GM13977 (cell line): Measurements from ENCODE around the gene LRRC51.

ENCODE experiments used
- DNase-seq: peaks from one replicate; pipeline ENCODE4 v3.0.0; 2012; ENCODE audit warnings: low spot score
- in situ Hi-C: fragments of 300-500 bp; cut with MboI; formaldehyde crosslinking; loops from one replicate; pipeline ENCODE4 v1.12.0; 2022; ENCODE audit warnings: low sequenced_read_pairs, low pct_unique_long_range_greater_than_20kb, mixed read lengths, inconsistent platforms; ENCODE audit not compliant: unreplicated experiment
- TF ChIP-seq, protein P1 (sequence below): IDR thresholded peaks from 2 replicates; pipeline ENCODE4 v1.5.1; 2012; ENCODE audit warnings: mild to moderate bottlenecking, control low read depth; ENCODE audit not compliant: insufficient read depth; ENCODE audit errors: extremely low read depth, missing control alignments

LRRC51 gene

DNA sequence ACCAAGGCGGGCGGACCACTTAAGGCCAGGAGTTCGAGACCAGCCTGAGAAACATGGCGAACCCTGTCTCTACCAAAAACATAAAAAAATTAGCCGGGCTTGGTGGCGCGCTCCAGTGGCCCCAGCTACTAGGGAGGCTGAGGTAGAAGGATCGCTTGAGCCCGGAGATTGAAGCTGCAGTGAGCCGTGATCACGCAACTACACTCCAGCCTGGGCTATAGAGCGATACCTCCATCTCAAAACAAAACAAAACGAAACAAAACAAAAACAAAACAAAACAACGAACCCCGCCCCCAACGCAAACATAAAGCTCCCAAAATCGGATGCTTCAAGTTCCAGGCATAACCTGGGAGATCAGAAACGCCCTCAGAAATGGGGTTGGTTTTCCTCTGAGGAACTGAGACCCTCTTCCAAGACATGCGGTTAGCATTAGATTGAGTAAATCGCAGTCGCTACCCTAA is 564 bp downstream of the LRRC51 start:
- TF ChIP-seq, protein P1, sequence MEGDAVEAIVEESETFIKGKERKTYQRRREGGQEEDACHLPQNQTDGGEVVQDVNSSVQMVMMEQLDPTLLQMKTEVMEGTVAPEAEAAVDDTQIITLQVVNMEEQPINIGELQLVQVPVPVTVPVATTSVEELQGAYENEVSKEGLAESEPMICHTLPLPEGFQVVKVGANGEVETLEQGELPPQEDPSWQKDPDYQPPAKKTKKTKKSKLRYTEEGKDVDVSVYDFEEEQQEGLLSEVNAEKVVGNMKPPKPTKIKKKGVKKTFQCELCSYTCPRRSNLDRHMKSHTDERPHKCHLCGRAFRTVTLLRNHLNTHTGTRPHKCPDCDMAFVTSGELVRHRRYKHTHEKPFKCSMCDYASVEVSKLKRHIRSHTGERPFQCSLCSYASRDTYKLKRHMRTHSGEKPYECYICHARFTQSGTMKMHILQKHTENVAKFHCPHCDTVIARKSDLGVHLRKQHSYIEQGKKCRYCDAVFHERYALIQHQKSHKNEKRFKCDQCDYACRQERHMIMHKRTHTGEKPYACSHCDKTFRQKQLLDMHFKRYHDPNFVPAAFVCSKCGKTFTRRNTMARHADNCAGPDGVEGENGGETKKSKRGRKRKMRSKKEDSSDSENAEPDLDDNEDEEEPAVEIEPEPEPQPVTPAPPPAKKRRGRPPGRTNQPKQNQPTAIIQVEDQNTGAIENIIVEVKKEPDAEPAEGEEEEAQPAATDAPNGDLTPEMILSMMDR, result no peak
- in situ Hi-C loops, result no loop called here
- no peak for DNase-seq

DNA sequence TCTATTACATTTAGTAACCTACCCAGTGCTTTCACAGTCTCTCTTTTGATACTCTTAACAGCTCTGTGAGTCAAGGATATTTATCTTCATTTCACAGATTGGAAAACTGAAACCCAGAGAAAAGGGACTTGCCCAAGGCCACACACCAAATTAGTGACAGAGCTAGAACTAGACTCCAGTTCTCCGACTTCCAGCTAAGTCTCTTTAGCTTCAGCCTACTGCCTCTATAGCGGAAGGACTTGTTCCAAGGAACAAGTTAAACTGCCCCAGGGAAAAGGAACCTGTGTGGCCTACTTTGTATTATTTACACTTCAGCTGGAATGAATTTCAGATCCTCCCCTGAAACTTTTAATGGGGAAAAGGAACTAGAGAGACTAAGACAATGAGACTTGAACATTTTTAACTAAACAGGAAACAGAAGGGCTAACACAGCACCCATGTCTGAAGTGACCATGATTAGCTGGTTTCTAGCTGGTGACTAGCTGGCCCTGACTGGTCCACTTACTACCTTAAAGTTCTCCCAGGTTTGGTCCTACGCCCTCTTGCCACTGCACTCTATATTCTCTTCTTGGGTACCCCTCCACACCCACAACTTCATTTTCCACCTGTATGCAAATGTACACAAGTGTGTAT is 1.3 kb downstream of the LRRC51 start:
- in situ Hi-C loops, result no loop called here
- DNase-seq, result no peak
- TF ChIP-seq, protein P1, result no peak

DNA sequence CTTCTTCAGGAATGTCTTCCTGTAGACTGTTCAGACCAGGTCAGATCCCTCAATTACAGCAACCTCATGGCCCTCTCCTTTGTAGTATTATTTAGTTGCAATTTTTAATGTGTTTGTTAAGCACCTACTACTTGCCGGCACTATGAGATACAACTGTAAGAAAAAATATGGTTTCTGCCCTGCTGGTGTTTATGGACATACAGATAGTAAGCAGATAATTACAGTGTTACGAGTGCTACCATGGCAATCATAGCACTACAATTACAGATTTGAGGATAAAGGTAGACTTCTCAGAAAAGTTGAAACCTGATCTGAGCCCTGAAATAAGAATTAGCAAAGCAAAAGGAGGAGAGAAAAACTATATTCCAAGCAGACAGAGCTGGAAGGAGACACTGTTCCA is 2.8 kb downstream of the LRRC51 start:
- TF ChIP-seq, protein P1, result no peak
- in situ Hi-C loops, result no loop called here
- no peak for DNase-seq

DNA sequence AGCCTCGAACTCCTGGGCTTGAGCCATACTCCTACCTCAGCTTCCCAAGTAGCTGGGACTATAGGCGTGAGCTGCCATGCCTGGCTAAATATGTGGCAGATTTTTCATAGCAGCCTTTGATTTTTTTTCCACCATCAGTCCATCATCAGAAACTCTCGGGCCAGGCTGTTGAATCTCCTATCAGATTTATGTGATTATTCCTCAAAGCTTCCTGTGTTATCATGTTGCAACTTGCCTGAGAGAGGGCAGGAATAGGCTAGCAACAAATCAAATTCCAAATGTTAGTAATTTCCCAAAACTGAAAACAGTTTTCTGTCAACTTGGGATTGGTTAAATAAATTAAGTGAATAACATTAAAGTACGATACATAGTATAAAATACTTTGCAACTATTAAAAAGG is 3.4 kb downstream of the LRRC51 start:
- in situ Hi-C loops, result no loop called here
- TF ChIP-seq, protein P1, result no peak
- no peak for DNase-seq

DNA sequence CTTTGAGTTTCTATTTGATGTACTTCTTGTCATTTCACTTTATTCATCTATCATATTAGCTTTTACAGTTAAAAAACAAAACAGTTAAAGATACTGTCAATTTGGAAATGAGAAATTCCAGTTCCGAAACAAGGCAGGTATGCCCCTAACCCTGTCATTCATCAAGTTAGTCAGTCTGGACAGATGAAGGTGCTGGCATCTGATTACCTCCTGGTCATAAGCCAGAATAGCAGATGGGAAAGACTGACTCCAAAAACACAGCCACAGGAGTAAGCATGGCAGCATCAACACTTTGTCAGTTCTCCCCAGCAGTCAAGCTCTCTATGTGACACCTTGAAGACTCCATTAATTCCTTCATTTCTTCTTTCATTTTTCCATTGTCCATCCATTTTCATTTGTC is 4.3 kb downstream of the LRRC51 start:
- in situ Hi-C loops, result no loop called here
- TF ChIP-seq, protein P1, result no peak
- no peak for DNase-seq

DNA sequence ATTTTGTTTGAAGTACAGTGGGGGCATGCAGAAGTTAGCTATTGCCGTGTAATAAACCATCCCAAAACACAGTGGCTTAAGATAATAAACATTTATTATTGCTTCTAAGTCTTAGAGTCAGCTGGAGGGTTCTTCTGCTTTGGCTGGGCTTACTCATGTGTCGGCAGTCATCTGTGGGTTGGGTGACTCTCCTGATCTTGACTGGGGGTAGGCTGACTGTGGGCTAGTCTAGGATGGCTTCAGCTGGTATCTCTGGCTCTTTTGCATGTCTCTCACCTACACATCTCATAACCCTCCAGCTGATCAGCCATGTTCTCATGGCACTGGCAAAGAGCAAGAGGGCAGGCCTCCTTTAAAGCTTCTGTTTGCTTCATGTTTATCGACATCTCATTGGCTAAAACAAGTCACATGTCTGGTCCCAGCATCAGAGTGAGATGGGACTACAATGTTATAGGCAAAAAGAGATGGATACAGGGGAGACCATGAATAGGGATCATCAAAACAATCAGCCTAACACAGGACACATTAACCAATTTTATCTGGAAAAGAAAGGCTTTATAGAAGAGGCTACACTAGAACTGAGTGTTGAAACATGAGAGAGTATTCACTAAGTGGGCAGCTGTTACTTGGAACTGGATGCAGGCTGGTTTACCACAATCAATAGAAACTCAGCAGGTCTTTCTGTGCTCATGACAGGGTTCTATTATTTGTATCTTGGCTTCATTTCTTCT is 5.1 kb downstream of the LRRC51 start:
- no peak for DNase-seq
- TF ChIP-seq, protein P1, result no peak
- in situ Hi-C loops, result no loop called here
